NB4 (cell line): ENCODE results near the gene MRI1.

Source experiments
- DNase-seq: peaks from one replicate; pipeline ENCODE4 v3.0.0; 2010; ENCODE audit warnings: low read depth
- H3K4me3 ChIP-seq: one replicate; pipeline ENCODE4 v1.5.1; 2011; ENCODE audit warnings: mild to moderate bottlenecking, low read depth, low read length, moderate library complexity
- CTCF ChIP-seq: IDR thresholded peaks from one replicate; pipeline ENCODE4 v1.5.1; 2012; ENCODE audit warnings: low read depth, low read length
- MAX ChIP-seq: IDR thresholded peaks from 2 replicates; pipeline ENCODE4 v1.6.1; 2011; ENCODE audit warnings: low read depth, low read length
- MYC ChIP-seq: IDR thresholded peaks from 2 replicates; pipeline ENCODE4 v1.6.1; 2011; ENCODE audit warnings: low read depth, low read length
- POLR2A ChIP-seq: IDR thresholded peaks from 2 replicates; pipeline ENCODE4 v1.6.1; 2011; ENCODE audit warnings: mild to moderate bottlenecking; ENCODE audit not compliant: insufficient read length; ENCODE audit errors: extremely low read depth

Gene MRI1

GRCh38 chr19:13817615-13818371 lies 53.5 kb downstream of the MRI1 start:
- TF ChIP-seq CTCF (no peak), MAX (no peak), POLR2A (no peak), MYC (no peak)
- no peak overlapping the region for H3K4me3 ChIP-seq
- no peak for DNase-seq

- no peak for DNase-seq
- no peak overlapping the region for H3K4me3 ChIP-seq
- TF ChIP-seq MYC (no peak), MAX (no peak), CTCF (no peak), POLR2A (no peak)
Observed at GRCh38 chr19:13819238-13819637, 54.9 kb downstream of the MRI1 start.

- H3K4me3 ChIP-seq, result no peak overlapping the region
- no peak for TF ChIP-seq POLR2A
Observed at GRCh38 chr19:13821292-13821691, 57.0 kb downstream of the MRI1 start.

GRCh38 chr19:13823256-13823655 lies 58.9 kb downstream of the MRI1 start:
- no peak for DNase-seq
- no peak for TF ChIP-seq CTCF
- TF ChIP-seq POLR2A, result no peak
- no peak for TF ChIP-seq MAX
- no peak for TF ChIP-seq MYC
- H3K4me3 ChIP-seq, result no peak overlapping the region

More at GRCh38 chr19:13821292-13821691, 57.0 kb downstream of the MRI1 start:
- DNase-seq, result no peak
